ENCODE measurements around the gene LCN9. TPM values are rescaled to one million over a fixed set of nuclear protein-coding genes. Genes with fewer than 3 reads are reported as not detected.
"Not testable (repeated sequence)": the region's sequence is repeated elsewhere in the genome, so short reads cannot be mapped to it uniquely, and the experiment has no call there.

Gene LCN9
- total RNA-seq, 1 donor from 2014 or later, result not detected

- no peak for ATAC-seq (ENCODE audit: poor library complexity)
- intact Hi-C loops (cut with DNase I), result no loop called here
These were observed 4.4 kb downstream of the LCN9 start for GRCh38 chr9:135667463-135668001.

DNA sequence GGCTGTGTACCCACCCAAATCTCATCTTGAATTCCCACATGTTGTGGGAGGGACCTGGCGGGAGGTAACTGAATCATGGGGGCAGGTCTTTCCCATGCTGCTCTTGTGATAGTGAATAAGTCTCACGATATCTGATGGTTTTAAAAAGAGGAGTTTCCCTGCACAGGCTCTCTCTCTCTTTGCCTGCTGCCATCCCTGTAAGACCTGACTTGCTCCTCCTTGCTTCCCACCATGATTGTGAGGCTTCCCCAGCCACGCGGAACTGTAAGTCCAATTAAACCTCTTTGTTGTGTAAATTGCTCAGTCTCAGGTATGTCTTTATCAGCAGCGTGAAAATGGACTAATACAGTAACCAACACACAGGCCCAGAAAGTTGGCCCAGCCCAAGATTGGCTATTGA lies 5.9 kb downstream of the LCN9 start:
- intact Hi-C loops (cut with DNase I); DNase-seq; ATAC-seq (ENCODE audit: poor library complexity): not testable (repeated sequence)

More at GRCh38 chr9:135667463-135668001, 4.4 kb downstream of the LCN9 start:
- DNase-seq, result no peak

DNA sequence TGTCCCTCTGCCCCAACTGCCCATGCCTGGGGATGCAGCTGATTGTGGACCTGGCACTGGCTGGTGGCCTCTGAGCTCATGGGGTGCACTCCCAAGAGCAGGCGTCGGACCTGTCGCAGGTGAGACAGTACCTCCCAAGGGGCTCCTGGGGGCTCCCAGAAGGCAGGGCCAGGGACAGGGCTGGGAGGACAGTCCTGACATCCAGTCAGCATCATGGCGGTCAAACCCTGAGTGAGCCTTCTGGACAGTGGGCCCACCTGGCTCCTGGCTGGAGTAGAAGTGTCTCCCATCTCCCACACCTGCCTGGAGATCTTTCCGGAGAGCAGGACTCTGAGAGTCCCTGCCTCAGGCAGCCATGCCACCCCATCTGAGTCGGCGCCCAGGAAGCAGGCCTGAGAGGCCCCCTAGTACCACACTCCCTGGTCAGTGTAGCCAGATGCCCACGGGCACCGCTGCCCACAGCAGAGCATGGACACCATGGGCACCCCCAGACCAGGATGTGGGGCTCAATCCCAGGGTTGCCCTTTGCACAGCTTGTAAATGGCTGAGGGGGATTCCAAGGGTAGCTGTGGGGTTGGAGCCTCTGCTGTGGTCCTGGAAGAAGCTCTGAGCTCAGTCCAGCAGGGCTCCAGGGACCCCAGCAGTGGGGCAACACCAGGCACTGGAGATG lies 6.6 kb downstream of the LCN9 start:
- no peak for DNase-seq
- intact Hi-C loops (cut with DNase I), result no loop called here
- no peak for ATAC-seq (ENCODE audit: poor library complexity)

- no peak for ATAC-seq (ENCODE audit: poor library complexity)
- intact Hi-C loops (cut with DNase I), result no loop called here
- no peak for DNase-seq
These were observed 7.8 kb downstream of the LCN9 start for GRCh38 chr9:135670721-135671590.

GRCh38 chr9:135671591-135672041 lies 8.5 kb downstream of the LCN9 start:
- intact Hi-C loops (cut with DNase I), result no loop called here
- DNase-seq (no peak), ATAC-seq (ENCODE audit: poor library complexity) (no peak)

GRCh38 chr9:135672786-135673185 lies 9.7 kb downstream of the LCN9 start:
- DNase-seq; intact Hi-C loops (cut with DNase I); ATAC-seq (ENCODE audit: poor library complexity): not testable (repeated sequence)

DNA sequence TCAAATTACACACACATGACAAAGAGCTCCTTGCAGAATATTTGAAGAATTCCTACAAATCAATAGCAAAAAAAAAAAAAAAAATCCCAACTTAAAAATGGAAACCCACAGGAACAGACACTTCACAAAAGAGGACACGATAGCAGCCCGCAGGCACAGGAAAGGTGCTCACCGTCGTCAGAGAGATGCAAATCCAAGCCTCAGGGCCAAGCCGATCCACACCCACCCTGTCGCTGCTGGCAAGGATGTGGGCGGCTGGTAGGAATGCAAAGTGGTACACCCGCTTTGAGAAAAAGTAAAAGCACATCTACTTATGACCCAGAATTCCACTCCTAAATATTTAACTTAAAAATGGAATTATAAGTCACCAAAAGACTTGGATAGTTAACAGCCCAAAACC lies 10.8 kb downstream of the LCN9 start:
- no peak for ATAC-seq (ENCODE audit: poor library complexity)
- intact Hi-C loops (cut with DNase I), result no loop called here
- DNase-seq, result no peak

DNA sequence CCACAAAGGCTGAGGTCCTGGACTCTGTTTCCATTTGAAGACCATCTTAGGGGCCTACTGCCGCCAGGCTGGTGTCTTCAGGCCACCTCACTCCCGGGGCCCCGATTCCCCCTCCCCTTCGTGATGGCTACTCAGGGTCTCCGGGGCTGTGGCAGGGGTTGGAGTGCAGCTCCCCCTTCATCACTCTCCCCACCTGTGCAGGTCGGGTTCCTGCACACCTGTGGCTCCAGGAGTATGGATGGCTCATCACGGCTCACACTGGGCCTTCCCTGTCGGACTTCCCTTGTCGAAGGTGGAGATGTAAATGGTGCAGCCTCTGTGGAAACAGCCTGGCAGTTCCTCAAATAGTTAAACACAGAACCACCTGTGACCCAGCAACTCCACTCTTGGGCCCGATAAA lies 11.9 kb downstream of the LCN9 start:
- DNase-seq (no peak), ATAC-seq (ENCODE audit: poor library complexity) (no peak)
- intact Hi-C loops (cut with DNase I), result no loop called here

- DNase-seq, result no peak
- intact Hi-C loops (cut with DNase I), result no loop called here
- ATAC-seq (ENCODE audit: poor library complexity), result no peak
These were observed 13.8 kb downstream of the LCN9 start for GRCh38 chr9:135676891-135677290.

GRCh38 chr9:135677641-135678168 lies 14.6 kb downstream of the LCN9 start:
- intact Hi-C loops (cut with DNase I), result no loop called here

GRCh38 chr9:135678236-135679017 lies 15.3 kb downstream of the LCN9 start:
- ATAC-seq (ENCODE audit: poor library complexity) (no peak), DNase-seq (no peak)
- intact Hi-C loops (cut with DNase I), result no loop called here

More at GRCh38 chr9:135677641-135678168, 14.6 kb downstream of the LCN9 start:
- ATAC-seq (ENCODE audit: poor library complexity) (no peak), DNase-seq (no peak)

GRCh38 chr9:135680056-135680455 lies 16.9 kb downstream of the LCN9 start:
- intact Hi-C loops (cut with DNase I), result no loop called here
- no peak for DNase-seq

GRCh38 chr9:135681161-135681560 lies 18.1 kb downstream of the LCN9 start:
- ATAC-seq (ENCODE audit: poor library complexity) (no peak), DNase-seq (no peak)
- intact Hi-C loops (cut with DNase I), result no loop called here

More at GRCh38 chr9:135680056-135680455, 16.9 kb downstream of the LCN9 start:
- no peak for ATAC-seq (ENCODE audit: poor library complexity)

DNA sequence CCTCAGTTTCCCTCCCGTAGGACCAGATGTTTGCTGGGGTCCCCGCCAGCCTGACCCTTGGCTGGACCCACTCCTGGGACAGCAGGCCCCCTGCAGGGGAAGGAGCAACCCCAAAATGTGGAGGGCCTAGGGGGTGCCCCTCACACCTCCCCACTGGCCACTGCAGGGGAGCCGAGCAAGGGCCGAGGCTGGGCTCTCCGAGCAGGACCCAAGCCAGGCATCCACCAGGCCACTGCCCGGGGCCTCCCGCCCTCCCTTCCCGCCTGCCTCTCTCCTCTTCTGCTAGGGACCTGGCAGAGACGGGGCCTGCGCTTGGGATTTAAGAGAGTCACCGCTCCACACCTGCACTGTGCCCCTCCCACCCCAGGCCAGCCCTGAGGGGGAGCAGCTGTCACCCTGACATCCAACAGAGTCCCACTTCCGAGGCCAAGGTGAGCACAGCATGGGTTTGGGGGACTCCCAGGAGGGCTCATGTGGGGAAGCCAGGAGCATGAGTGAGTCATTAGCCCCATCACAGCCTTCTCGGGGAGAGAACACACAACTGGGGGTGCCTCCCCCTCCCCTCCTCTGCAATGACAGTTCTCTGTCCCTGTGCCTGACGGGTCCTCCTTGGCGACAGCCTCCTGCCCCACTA lies 20.4 kb downstream of the LCN9 start:
- intact Hi-C loops (cut with DNase I), result no loop called here
- no peak for ATAC-seq (ENCODE audit: poor library complexity)
- no peak for DNase-seq

GRCh38 chr9:135684691-135685090 lies 21.6 kb downstream of the LCN9 start:
- intact Hi-C loops (cut with DNase I), result no loop called here
- DNase-seq (no peak), ATAC-seq (ENCODE audit: poor library complexity) (no peak)

- intact Hi-C loops (cut with DNase I), result no loop called here
- no peak for ATAC-seq (ENCODE audit: poor library complexity)
These were observed 24.1 kb downstream of the LCN9 start for GRCh38 chr9:135687216-135687615.

GRCh38 chr9:135689011-135689410 lies 25.9 kb downstream of the LCN9 start:
- ATAC-seq (ENCODE audit: poor library complexity) (no peak), DNase-seq (no peak)
- intact Hi-C loops (cut with DNase I), result no loop called here

More at GRCh38 chr9:135687216-135687615, 24.1 kb downstream of the LCN9 start:
- no peak for DNase-seq

Data from Right ventricle myocardium superior (tissue), 1 donor.